A549 (cell line): Measurements from ENCODE around the gene SRA1. TPM values are rescaled to one million over a fixed set of nuclear protein-coding genes. Genes with fewer than 3 reads are reported as not detected.
A peak's percentile ranks its signal among the peaks of the same experiment; 100 is the strongest.

Source experiments
- ATAC-seq, 2 experiments: fragments of 200-7000 bp in 1 of 2; fragments of >200 bp in 1 of 2; cut with Nextera tagmentation in 1 of 2; cut with Tn5 transposase in 1 of 2; 3 replicates each; pipeline versions ENCODE4 v1.8.0 to v1.9.1; 2018 to 2020; ENCODE audit warnings: mild to moderate bottlenecking in 1 of 2, moderate library complexity in 1 of 2
- CTCF ChIA-PET: fragments of 300-600 bp; sonication (Branson Sonifier 250); formaldehyde crosslinking; extraction: SDS; loops from one replicate; lab custom pipeline; 2021; ENCODE audit warnings: antibody characterized with exemption, inconsistent platforms; lab: Yijun Ruan, JAX
- POLR2A ChIA-PET: fragments of 350-600 bp; formaldehyde crosslinking; extraction: SDS; loops from one replicate; lab custom pipeline; 2021; ENCODE audit warnings: antibody characterized with exemption, inconsistent platforms; lab: Yijun Ruan, JAX
- DNase-seq, 2 experiments: peaks; one replicate each; pipeline versions ENCODE4 v3.0.0 to v3.0.0-alpha.2; 2011 to 2016; ENCODE audit warnings: low read depth in 1 of 2, low spot score in 1 of 2
- FAIRE-seq: peaks from 2 replicates; lab custom pipeline; 2011; peaks lifted over from hg19 to GRCh38; lab: Jason Lieb, UNC
- H3K27ac ChIP-seq, 2 experiments: fragments of >200 bp; sonication (Bioruptor Twin); formaldehyde crosslinking; 3 replicates each; pipeline ENCODE4 v1.5.1; 2016 to 2017
- H3K4me1 ChIP-seq: fragments of >200 bp; sonication (Bioruptor Twin); formaldehyde crosslinking; 3 replicates; pipeline ENCODE4 v1.6.1; 2016
- H3K4me2 ChIP-seq: fragments of >200 bp; sonication (Bioruptor Twin); formaldehyde crosslinking; 3 replicates; pipeline ENCODE4 v1.6.1; 2016
- H3K4me3 ChIP-seq: fragments of >200 bp; sonication (Bioruptor Twin); formaldehyde crosslinking; 3 replicates; pipeline ENCODE4 v1.5.1; 2016
- H3K9me3 ChIP-seq: fragments of >200 bp; sonication (Bioruptor Twin); formaldehyde crosslinking; 3 replicates; pipeline ENCODE4 v1.6.1; 2016
- ATOH8 ChIP-seq: fragments of 250-450 bp; sonication (Bioruptor Pico); IDR thresholded peaks from 2 replicates; pipeline ENCODE4 v1.5.0; 2020; ENCODE audit warnings: low read depth, mild to moderate bottlenecking, moderate library complexity
- CBX2 ChIP-seq: fragments of 200-600 bp; sonication (generic); IDR thresholded peaks from 2 replicates; pipeline ENCODE4 v1.6.1; 2016; ENCODE audit warnings: low read depth, mild to moderate bottlenecking, borderline replicate concordance
- CEBPB ChIP-seq, 2 experiments: fragments of >200 bp in 1 of 2; sonication (Bioruptor Twin) in 1 of 2; formaldehyde crosslinking in 1 of 2; IDR thresholded peaks; 2 replicates each; pipeline ENCODE4 v1.6.1; 2012 to 2016
- CHD2 ChIP-seq: fragments of 150-350 bp; IDR thresholded peaks from 2 replicates; pipeline ENCODE4 v1.6.1; 2014; ENCODE audit warnings: low read length; ENCODE audit not compliant: partially characterized antibody
- CTCF ChIP-seq: fragments of >200 bp; sonication (Bioruptor Twin); formaldehyde crosslinking; IDR thresholded peaks from 3 replicates; pipeline ENCODE4 v1.5.1; 2016
- FOSL2 ChIP-seq, 2 experiments: fragments of 450-650 bp in 1 of 2; fragments of >200 bp in 1 of 2; sonication (Bioruptor Twin) in 1 of 2; formaldehyde crosslinking; IDR thresholded peaks; 2 replicates each; pipeline versions ENCODE4 v1.5.0 to v1.6.1; 2016 to 2020; ENCODE audit warnings: mild to moderate bottlenecking in 1 of 2, moderate library complexity in 1 of 2
- FOXS1 ChIP-seq: fragments of 250-450 bp; sonication (Bioruptor Pico); IDR thresholded peaks from 2 replicates; pipeline ENCODE4 v1.5.0; 2020; ENCODE audit warnings: mild to moderate bottlenecking, moderate library complexity
- HDAC2 ChIP-seq: fragments of 200-600 bp; sonication (generic); IDR thresholded peaks from 2 replicates; pipeline ENCODE4 v1.6.1; 2016
- JUNB ChIP-seq: fragments of >200 bp; sonication (Bioruptor Twin); formaldehyde crosslinking; IDR thresholded peaks from 2 replicates; pipeline ENCODE4 v1.6.1; 2016
- KDM5A ChIP-seq: fragments of 200-600 bp; sonication (generic); IDR thresholded peaks from 2 replicates; pipeline ENCODE4 v1.6.1; 2016; ENCODE audit warnings: antibody characterized with exemption, mild to moderate bottlenecking
- MYC ChIP-seq: IDR thresholded peaks from 2 replicates; pipeline ENCODE4 v1.6.1; 2012; ENCODE audit warnings: mild to moderate bottlenecking, inconsistent platforms, low read length, improper control_type of control experiment, borderline replicate concordance
- NR3C1 ChIP-seq: fragments of >200 bp; sonication (Bioruptor Twin); formaldehyde crosslinking; IDR thresholded peaks from 3 replicates; pipeline ENCODE4 v1.6.1; 2017
- POLR2A ChIP-seq: IDR thresholded peaks from 2 replicates; pipeline ENCODE4 v1.6.1; 2012; ENCODE audit warnings: mild to moderate bottlenecking, low read length
- POLR2AphosphoS2 ChIP-seq: conservative IDR thresholded peaks from 2 replicates; pipeline ENCODE4 v1.6.1; 2012; ENCODE audit warnings: low read length, improper control_type of control experiment, inconsistent platforms
- RAD21 ChIP-seq, 2 experiments: fragments of >200 bp in 1 of 2; sonication (Bioruptor Twin) in 1 of 2; formaldehyde crosslinking in 1 of 2; IDR thresholded peaks in 1 of 2; conservative IDR thresholded peaks in 1 of 2; 2 replicates in 1 of 2; 3 replicates in 1 of 2; pipeline ENCODE4 v1.6.1; 2012 to 2018; ENCODE audit warnings: inconsistent platforms in 1 of 2
- SMC3 ChIP-seq: fragments of >200 bp; sonication (Bioruptor Twin); formaldehyde crosslinking; IDR thresholded peaks from 3 replicates; pipeline ENCODE4 v1.6.1; 2018; ENCODE audit warnings: inconsistent platforms
- TFCP2L1 ChIP-seq: fragments of 250-450 bp; sonication (Bioruptor Pico); IDR thresholded peaks from 2 replicates; pipeline ENCODE4 v1.5.0; 2021; ENCODE audit warnings: mild to moderate bottlenecking
- USF2 ChIP-seq: fragments of 450-650 bp; IDR thresholded peaks from 2 replicates; pipeline ENCODE4 v1.6.1; 2014; ENCODE audit warnings: antibody characterized with exemption
- ZFP36 ChIP-seq: fragments of 450-650 bp; IDR thresholded peaks from 2 replicates; pipeline ENCODE4 v1.6.1; 2014; ENCODE audit warnings: borderline replicate concordance; ENCODE audit not compliant: partially characterized antibody
- ZNF302 ChIP-seq: fragments of 250-450 bp; sonication (Bioruptor Pico); IDR thresholded peaks from 2 replicates; pipeline ENCODE4 v1.9.0; 2021; ENCODE audit warnings: inconsistent platforms, mild to moderate bottlenecking, moderate library complexity
- WGBS: methylation state at CpG from one replicate; pipeline ENCODE4 v1.1.6; 2017; ENCODE audit errors: missing lambda C conversion rate; 5-methylcytosine and 5-hydroxymethylcytosine counted together
- polyA plus RNA-seq, 4 experiments: library from polyadenylated mRNA; depleted of rRNA in 3 of 4; stranded (reverse); fragments of >200 nt; fragmentation: RNase III in 1 of 4; extraction: RNeasy Plus Mini Kit Qiagen cat#74134 plus additional on column Dnase treatment in 1 of 4; gene quantifications; 2 replicates in 3 of 4; 3 replicates in 1 of 4; pipeline ENCODE4 v1.2.3, GENCODE V29; 2011 to 2017

The SRA1 gene
- polyA plus RNA-seq, 2 of the 4 experiments (the other 2 are of a cell fraction): 28.6 to 50.8 TPM

- no peaks in the 10 kb centered on the region for H3K9me3 ChIP-seq
- TF ChIP-seq CEBPB (IDR thresholded peaks at IDR 0.05) (peak in 1 of 2 experiments; percentile 37; a peak in 1 of 4 replicates), SMC3 (no peak), POLR2A (no peak), CHD2 (no peak), ZFP36 (no peak), ATOH8 (CRISPR knock-in tag) (no peak), POLR2AphosphoS2 (no peak)
- H3K4me3 ChIP-seq: no peak overlapping the region
- WGBS: 66% methylated on average over 2 of the region's 2 CpGs
- ATAC-seq (no peak), DNase-seq (no peak), FAIRE-seq (no peak)
- H3K4me1 ChIP-seq: peaks cover 34% of the 10 kb centered on the region
- no peak overlapping the region for H3K27ac ChIP-seq
- H3K4me2 ChIP-seq: peak overlapping the region; percentile 32; the same call in 2 of the 3 replicates
- POLR2A ChIA-PET: interaction anchor here (0.9 kb wide), 1 partner anchor 10 kb away, joined by 5 read pairs; the partner anchor contains the start of gene APBB3
- CTCF ChIA-PET: interaction anchor here (0.6 to 2.2 kb wide), 4 partner anchors 12 to 111 kb away, joined by 3 to 11 read pairs (median 4); no protein-coding TSS in a partner anchor
Observed at GRCh38 chr5:140554454-140554853, 2.8 kb downstream of the SRA1 start.

- peak overlapping the region; percentile 32; the same call in 1 of the 3 replicates for H3K4me2 ChIP-seq
- WGBS: 88% methylated on average over 2 of the region's 2 CpGs
- FAIRE-seq: no peak
Observed at GRCh38 chr5:140553657-140554056, 3.6 kb downstream of the SRA1 start.

GRCh38 chr5:140551872-140552271 lies 5.4 kb downstream of the SRA1 start:
- H3K9me3 ChIP-seq: no peaks in the 10 kb centered on the region
- ChIA-PET POLR2A (no interaction called here), CTCF (interaction anchor here (1.5 to 1.6 kb wide), 2 partner anchors 7 to 8 kb away, joined by 4 to 5 read pairs; no protein-coding TSS in a partner anchor)
- H3K4me3 ChIP-seq: no peak overlapping the region
- TF ChIP-seq ZNF302 (no peak), TFCP2L1 (no peak), MYC (no peak), ZFP36 (no peak), CTCF (no peak)
- FAIRE-seq: no peak
- no peak for ATAC-seq
- DNase-seq: no peak
- no peak overlapping the region for H3K4me2 ChIP-seq
- H3K4me1 ChIP-seq: peaks cover 46% of the 10 kb centered on the region
- no peak overlapping the region for H3K27ac ChIP-seq
- 95% methylated on average over 4 of the region's 4 CpGs for WGBS

More at GRCh38 chr5:140553657-140554056, 3.6 kb downstream of the SRA1 start:
- CTCF ChIA-PET: interaction anchor here (2.2 kb wide), 1 partner anchor 82 kb away, joined by 11 read pairs; no protein-coding TSS in a partner anchor
- H3K4me3 ChIP-seq: no peak overlapping the region
- DNase-seq (no peak), ATAC-seq (no peak)
- no peak for TF ChIP-seq ZFP36
- no peak for TF ChIP-seq USF2
- no peak for TF ChIP-seq ATOH8 (CRISPR knock-in tag)
- no peak for TF ChIP-seq CEBPB (IDR thresholded peaks at IDR 0.05)
- TF ChIP-seq FOXS1: no peak
- no peak for TF ChIP-seq HDAC2
- TF ChIP-seq JUNB: no peak
- no peak for TF ChIP-seq KDM5A
- no peak for TF ChIP-seq FOSL2 (IDR thresholded peaks at IDR 0.05)
- TF ChIP-seq FOSL2 (CRISPR knock-in tag; IDR thresholded peaks at IDR 0.05): no peak
- no peak for TF ChIP-seq RAD21 (conservative IDR thresholded peaks at IDR 0.05 in 1 of 2, IDR thresholded peaks at IDR 0.05 in 1 of 2)
- TF ChIP-seq CBX2: no peak
- no peak for TF ChIP-seq NR3C1
- no peaks in the 10 kb centered on the region for H3K9me3 ChIP-seq
- H3K4me1 ChIP-seq: peaks cover 39% of the 10 kb centered on the region
- no peak overlapping the region for H3K27ac ChIP-seq
- POLR2A ChIA-PET: no interaction called here
